ENCODE measurements around the gene PTAFR.
"Not testable (repeated sequence)": the region's sequence is repeated elsewhere in the genome, so short reads cannot be mapped to it uniquely, and the experiment has no call there.

The PTAFR gene

DNA sequence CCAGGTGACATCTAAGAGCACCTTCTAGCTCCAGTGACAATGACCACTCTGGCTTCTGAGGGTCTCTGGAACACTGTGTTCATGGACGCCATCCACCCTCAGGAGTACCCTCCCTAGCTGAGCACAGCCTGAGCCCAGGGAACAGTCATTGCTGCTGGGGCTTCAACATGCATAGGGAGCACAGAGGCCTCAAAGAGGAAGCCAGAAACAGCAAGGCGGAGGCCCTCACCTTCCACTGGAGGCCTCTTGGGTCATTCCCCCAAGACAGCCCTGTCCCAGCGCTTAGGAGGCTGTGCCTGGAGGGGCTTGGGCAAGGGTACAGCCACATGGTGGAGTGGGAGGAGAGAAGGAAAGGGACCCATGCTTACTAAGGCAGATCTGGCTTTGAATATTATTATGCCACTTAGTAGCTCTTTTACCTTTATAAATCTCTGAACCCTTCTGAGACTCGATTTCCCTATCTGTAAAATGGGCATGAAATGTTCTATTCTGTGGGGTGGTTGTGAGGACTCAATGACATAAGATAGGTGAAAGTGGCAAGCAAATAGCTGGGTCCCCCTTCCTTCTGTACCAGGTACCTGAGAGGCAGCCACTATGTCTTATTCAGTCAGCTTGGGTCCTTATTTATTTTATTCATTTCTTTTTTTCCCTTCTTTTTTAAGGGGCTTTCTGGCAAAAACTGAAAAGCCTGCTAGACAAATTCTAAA lies 32.8 kb downstream of the PTAFR start:
- H3K18ac ChIP-seq (ENCODE audit: low read depth in 1 of 2, low read length in 2 of 2) = no peak overlapping the region

DNA sequence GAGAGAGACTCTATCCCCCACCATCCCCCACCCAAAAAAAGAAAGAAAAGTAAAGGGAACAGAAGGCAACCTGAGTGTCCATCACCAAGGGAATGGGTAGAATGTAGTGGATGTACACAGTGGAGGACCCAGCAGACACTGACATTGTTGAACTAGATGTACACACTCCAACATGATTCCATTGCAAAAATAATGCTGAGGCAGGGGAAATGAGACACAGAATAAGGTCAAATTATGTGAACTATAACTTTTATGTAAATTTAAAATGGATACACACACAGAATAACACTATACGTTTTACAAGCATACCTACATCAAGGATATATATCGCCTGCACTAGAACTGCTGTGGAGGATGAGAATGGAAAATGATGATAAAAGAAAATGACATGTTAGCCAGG lies 34.8 kb downstream of the PTAFR start:
- no peak for DNase-seq
- no peaks in the 10 kb centered on the region for H3K9me3 ChIP-seq (ENCODE audit: control insufficient read depth, low read length)
- no peak overlapping the region for H4K8ac ChIP-seq (ENCODE audit: low read length)
- H2AFZ ChIP-seq (ENCODE audit: low read depth, low read length) = no peak overlapping the region
- no peak overlapping the region for H3K23ac ChIP-seq (ENCODE audit: low read length in 2 of 2)
- no CpG with 5 or more reads among the region's 2 CpGs for WGBS
- H3K4me2 ChIP-seq (ENCODE audit: low read length, poor library complexity, severe bottlenecking) = no peak overlapping the region
- H2BK15ac ChIP-seq (ENCODE audit: low read depth, poor library complexity, severe bottlenecking) = no peak overlapping the region
- no peaks in the 10 kb centered on the region for H3K36me3 ChIP-seq (ENCODE audit: control insufficient read depth in 1 of 2, insufficient read depth in 2 of 2, low read depth in 1 of 2, low read length in 2 of 2)
- H3K4ac ChIP-seq (ENCODE audit: low read depth in 1 of 2, low read length in 2 of 2) = no peak overlapping the region
- no peak overlapping the region for H3K27ac ChIP-seq (ENCODE audit: low read length, poor library complexity, severe bottlenecking)
- no peak overlapping the region for H3K4me3 ChIP-seq (ENCODE audit: insufficient read depth in 1 of 2, low read depth in 1 of 2, low read length in 2 of 2)
- H4K91ac ChIP-seq (ENCODE audit: low read length) = no peak overlapping the region
- no peak overlapping the region for H2BK5ac ChIP-seq (ENCODE audit: low read depth, low read length, poor library complexity, severe bottlenecking)
- H3K4me1 ChIP-seq (ENCODE audit: control insufficient read depth, insufficient read depth, low read depth, low read length) = peaks cover 4% of the 10 kb centered on the region
- no peaks in the 10 kb centered on the region for H3K27me3 ChIP-seq (ENCODE audit: control insufficient read depth in 1 of 2, insufficient read depth in 1 of 2, low read length in 2 of 2)
- no peak overlapping the region for H3K9ac ChIP-seq (ENCODE audit: low read length)
- H3K18ac ChIP-seq (ENCODE audit: low read depth in 1 of 2, low read length in 2 of 2) = no peak overlapping the region
- no peaks in the 10 kb centered on the region for H3K79me1 ChIP-seq (replicated peaks; ENCODE audit: low read length, poor library complexity, severe bottlenecking)
- no peak overlapping the region for H2AK5ac ChIP-seq (ENCODE audit: low read length, severe bottlenecking)
- no peak overlapping the region for H3K14ac ChIP-seq (ENCODE audit: low read length in 2 of 2)
- H2BK12ac ChIP-seq (ENCODE audit: low read length in 2 of 2) = no peak overlapping the region
- H2BK120ac ChIP-seq (ENCODE audit: low read depth, low read length) = no peak overlapping the region

More for the DNA sequence above, 32.8 kb downstream of the PTAFR start:
- H3K23ac ChIP-seq (ENCODE audit: low read length in 2 of 2) = peak overlapping the region in 1 of 2 experiments; percentile 1
- no peak overlapping the region for H3K14ac ChIP-seq (ENCODE audit: low read length in 2 of 2)
- H2AFZ ChIP-seq (ENCODE audit: low read depth, low read length) = no peak overlapping the region
- H4K91ac ChIP-seq (ENCODE audit: low read length) = no peak overlapping the region
- H3K79me1 ChIP-seq (replicated peaks; ENCODE audit: low read length, poor library complexity, severe bottlenecking) = no peaks in the 10 kb centered on the region
- no peak overlapping the region for H3K4me3 ChIP-seq (ENCODE audit: insufficient read depth in 1 of 2, low read depth in 1 of 2, low read length in 2 of 2)
- no peaks in the 10 kb centered on the region for H3K36me3 ChIP-seq (ENCODE audit: control insufficient read depth in 1 of 2, insufficient read depth in 2 of 2, low read depth in 1 of 2, low read length in 2 of 2)
- no peak overlapping the region for H4K8ac ChIP-seq (ENCODE audit: low read length)
- no peak overlapping the region for H2BK15ac ChIP-seq (ENCODE audit: low read depth, poor library complexity, severe bottlenecking)
- H2BK5ac ChIP-seq (ENCODE audit: low read depth, low read length, poor library complexity, severe bottlenecking) = no peak overlapping the region
- peak overlapping the region in 1 of 2 experiments; percentile 11 for H2BK12ac ChIP-seq (ENCODE audit: low read length in 2 of 2)
- no peak overlapping the region for H2BK120ac ChIP-seq (ENCODE audit: low read depth, low read length)
- H3K4me1 ChIP-seq (ENCODE audit: control insufficient read depth, insufficient read depth, low read depth, low read length) = peaks cover 4% of the 10 kb centered on the region
- H3K4ac ChIP-seq (ENCODE audit: low read depth in 1 of 2, low read length in 2 of 2) = no peak overlapping the region
- no peak overlapping the region for H3K27ac ChIP-seq (ENCODE audit: low read length, poor library complexity, severe bottlenecking)
- no peak overlapping the region for H3K4me2 ChIP-seq (ENCODE audit: low read length, poor library complexity, severe bottlenecking)
- no peaks in the 10 kb centered on the region for H3K9me3 ChIP-seq (ENCODE audit: control insufficient read depth, low read length)
- WGBS = 90% methylated on average over 4 of the region's 4 CpGs
- DNase-seq = no peak
- H3K9ac ChIP-seq (ENCODE audit: low read length) = no peak overlapping the region
- no peaks in the 10 kb centered on the region for H3K27me3 ChIP-seq (ENCODE audit: control insufficient read depth in 1 of 2, insufficient read depth in 1 of 2, low read length in 2 of 2)
- H2AK5ac ChIP-seq (ENCODE audit: low read length, severe bottlenecking) = no peak overlapping the region

DNA sequence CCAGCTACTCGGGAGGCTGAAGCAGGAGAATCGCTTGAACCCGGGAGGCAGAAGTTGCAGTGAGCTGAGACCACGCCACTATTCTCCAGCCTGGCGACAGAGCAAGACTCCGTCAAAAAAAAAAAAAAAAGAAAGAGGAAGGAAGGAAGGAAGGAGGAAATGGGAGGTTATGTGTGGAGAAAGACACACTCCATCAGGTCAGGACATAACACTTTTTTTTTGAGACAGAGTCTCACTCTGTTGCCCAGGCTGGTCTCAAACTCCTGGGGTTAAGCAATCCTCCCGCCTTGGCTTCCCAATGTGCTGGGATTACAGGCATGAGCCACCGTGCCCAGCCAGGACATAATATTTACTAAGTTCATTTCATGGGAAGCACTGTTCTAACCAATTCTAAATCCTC lies 36.6 kb downstream of the PTAFR start:
- H3K9me3 ChIP-seq (ENCODE audit: control insufficient read depth, low read length); H3K27ac ChIP-seq (ENCODE audit: low read length, poor library complexity, severe bottlenecking); H3K4ac ChIP-seq (ENCODE audit: low read depth in 1 of 2, low read length in 2 of 2); H3K79me1 ChIP-seq (replicated peaks; ENCODE audit: low read length, poor library complexity, severe bottlenecking); H2BK15ac ChIP-seq (ENCODE audit: low read depth, poor library complexity, severe bottlenecking); H3K18ac ChIP-seq (ENCODE audit: low read depth in 1 of 2, low read length in 2 of 2); H3K36me3 ChIP-seq (ENCODE audit: control insufficient read depth in 1 of 2, insufficient read depth in 2 of 2, low read depth in 1 of 2, low read length in 2 of 2); H3K4me1 ChIP-seq (ENCODE audit: control insufficient read depth, insufficient read depth, low read depth, low read length); H4K8ac ChIP-seq (ENCODE audit: low read length); H2BK120ac ChIP-seq (ENCODE audit: low read depth, low read length); H3K4me3 ChIP-seq (ENCODE audit: insufficient read depth in 1 of 2, low read depth in 1 of 2, low read length in 2 of 2); H3K27me3 ChIP-seq (ENCODE audit: control insufficient read depth in 1 of 2, insufficient read depth in 1 of 2, low read length in 2 of 2); H2BK12ac ChIP-seq (ENCODE audit: low read length in 2 of 2); H2AFZ ChIP-seq (ENCODE audit: low read depth, low read length); H2BK5ac ChIP-seq (ENCODE audit: low read depth, low read length, poor library complexity, severe bottlenecking); H3K14ac ChIP-seq (ENCODE audit: low read length in 2 of 2); DNase-seq; H3K23ac ChIP-seq (ENCODE audit: low read length in 2 of 2); H4K91ac ChIP-seq (ENCODE audit: low read length); H2AK5ac ChIP-seq (ENCODE audit: low read length, severe bottlenecking); H3K4me2 ChIP-seq (ENCODE audit: low read length, poor library complexity, severe bottlenecking); H3K9ac ChIP-seq (ENCODE audit: low read length): not testable (repeated sequence)
- WGBS = 83% methylated on average over 8 of the region's 8 CpGs

DNA sequence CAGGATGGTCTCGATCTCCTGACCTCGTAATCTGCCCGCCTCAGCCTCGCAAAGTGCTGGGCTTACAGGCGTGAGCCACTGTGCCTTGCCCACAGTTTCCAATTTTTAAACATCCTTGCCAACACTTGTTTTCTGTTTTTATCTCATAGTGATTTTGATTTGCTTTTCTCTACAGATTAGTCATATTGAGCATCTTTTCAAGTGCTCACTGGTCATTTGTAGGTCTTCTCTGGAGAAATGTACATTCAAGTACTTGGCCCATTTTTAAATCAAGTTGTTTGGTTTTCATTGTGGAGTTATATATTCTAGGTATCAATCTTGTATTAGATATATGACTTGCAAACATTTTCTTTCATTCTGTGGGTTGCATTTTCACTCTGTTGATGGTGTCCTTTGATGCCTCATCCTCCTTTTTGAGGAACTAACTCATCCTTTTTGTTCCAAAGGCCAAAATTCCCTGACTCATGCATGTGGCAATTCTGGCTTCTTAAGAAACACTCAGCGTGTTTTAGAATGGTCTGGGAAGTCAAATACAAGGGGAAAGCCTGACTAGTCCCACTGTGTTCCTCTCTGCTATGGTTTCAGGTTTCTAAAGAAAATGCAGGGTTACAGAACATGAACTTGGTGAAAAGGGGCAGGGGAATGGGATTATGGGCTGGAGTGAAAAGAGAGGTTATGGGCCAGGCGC lies 37.3 kb downstream of the PTAFR start:
- Histone ChIP-seq H3K14ac (ENCODE audit: low read length in 2 of 2) (no peak overlapping the region), H4K91ac (ENCODE audit: low read length) (no peak overlapping the region), H2AFZ (ENCODE audit: low read depth, low read length) (no peak overlapping the region), H2AK5ac (ENCODE audit: low read length, severe bottlenecking) (no peak overlapping the region), H3K18ac (ENCODE audit: low read depth in 1 of 2, low read length in 2 of 2) (no peak overlapping the region), H3K23ac (ENCODE audit: low read length in 2 of 2) (no peak overlapping the region), H3K4me1 (ENCODE audit: control insufficient read depth, insufficient read depth, low read depth, low read length) (peaks cover 5% of the 10 kb centered on the region), H3K27me3 (ENCODE audit: control insufficient read depth in 1 of 2, insufficient read depth in 1 of 2, low read length in 2 of 2) (no peaks in the 10 kb centered on the region), H2BK12ac (ENCODE audit: low read length in 2 of 2) (no peak overlapping the region), H3K9ac (ENCODE audit: low read length) (no peak overlapping the region), H3K4me3 (ENCODE audit: insufficient read depth in 1 of 2, low read depth in 1 of 2, low read length in 2 of 2) (no peak overlapping the region), H2BK5ac (ENCODE audit: low read depth, low read length, poor library complexity, severe bottlenecking) (no peak overlapping the region), H3K9me3 (ENCODE audit: control insufficient read depth, low read length) (no peaks in the 10 kb centered on the region), H3K4me2 (ENCODE audit: low read length, poor library complexity, severe bottlenecking) (no peak overlapping the region), H3K36me3 (ENCODE audit: control insufficient read depth in 1 of 2, insufficient read depth in 2 of 2, low read depth in 1 of 2, low read length in 2 of 2) (no peaks in the 10 kb centered on the region), H3K79me1 (replicated peaks; ENCODE audit: low read length, poor library complexity, severe bottlenecking) (no peaks in the 10 kb centered on the region), H4K8ac (ENCODE audit: low read length) (no peak overlapping the region), H3K4ac (ENCODE audit: low read depth in 1 of 2, low read length in 2 of 2) (no peak overlapping the region), H2BK15ac (ENCODE audit: low read depth, poor library complexity, severe bottlenecking) (no peak overlapping the region), H3K27ac (ENCODE audit: low read length, poor library complexity, severe bottlenecking) (no peak overlapping the region), H2BK120ac (ENCODE audit: low read depth, low read length) (no peak overlapping the region)
- peak; percentile 72 for DNase-seq
- WGBS = 94% methylated on average over 6 of the region's 7 CpGs
